Lung (tissue), 12 donors: Measurements from ENCODE around the gene CD247. TPM values are rescaled to one million over a fixed set of nuclear protein-coding genes. Genes with fewer than 3 reads are reported as not detected.

Experiments
- ATAC-seq: fragments of 200-7000 bp; cut with Tn5 transposase; one replicate; pipeline ENCODE4 v1.9.1; 2020; ENCODE audit warnings: moderate number of reproducible peaks; ENCODE audit not compliant: insufficient read depth, low FRiP score
- DNase-seq, 3 donors: peaks; one replicate each; pipeline ENCODE4 v3.0.0-alpha.2; 2013 to 2017
- H3K27ac ChIP-seq, 2 donors: one replicate each; pipeline ENCODE4 v1.5.1; 2013; ENCODE audit warnings: mild to moderate bottlenecking in 2 of 2, moderate library complexity in 2 of 2, control low read depth in 1 of 2, inconsistent platforms in 1 of 2, low read depth in 1 of 2, low read length in 1 of 2
- H3K27me3 ChIP-seq, 3 donors: one replicate each; pipeline ENCODE4 v1.5.1; 2013; ENCODE audit warnings: low read length in 2 of 3; ENCODE audit not compliant: control insufficient read depth in 3 of 3, insufficient read depth in 3 of 3
- H3K36me3 ChIP-seq, 4 donors: one replicate each; pipeline ENCODE4 v1.5.1; 2013; ENCODE audit warnings: low read length in 4 of 4, mild to moderate bottlenecking in 1 of 4, moderate library complexity in 1 of 4; ENCODE audit not compliant: control insufficient read depth in 4 of 4, insufficient read depth in 4 of 4
- H3K4me1 ChIP-seq, 5 donors: one replicate each; pipeline ENCODE4 v1.5.1; 2013; ENCODE audit warnings: low read length in 5 of 5, mild to moderate bottlenecking in 2 of 5, moderate library complexity in 1 of 5; ENCODE audit not compliant: control insufficient read depth in 5 of 5, insufficient read depth in 5 of 5
- H3K4me3 ChIP-seq: one replicate; pipeline ENCODE4 v1.5.1; 2013; ENCODE audit warnings: mild to moderate bottlenecking, control low read depth, moderate library complexity
- H3K9ac ChIP-seq, 2 donors: one replicate each; pipeline ENCODE4 v1.5.1; 2013; ENCODE audit warnings: low read length in 2 of 2, control low read depth in 1 of 2; ENCODE audit not compliant: insufficient read depth in 1 of 2
- H3K9me3 ChIP-seq, 4 donors: one replicate each; pipeline ENCODE4 v1.5.1; 2013; ENCODE audit warnings: low read length in 3 of 4, mild to moderate bottlenecking in 1 of 4, moderate library complexity in 1 of 4; ENCODE audit not compliant: control insufficient read depth in 4 of 4, insufficient read depth in 3 of 4
- WGBS, 2 donors: extraction: QIAGEN DNeasy Blood & Tissue Kit; methylation state at CpG; one replicate each; pipeline ENCODE4 v1.1.7; 2013; 5-methylcytosine and 5-hydroxymethylcytosine counted together
- polyA plus RNA-seq, 2 donors: library from polyadenylated mRNA; stranded (reverse); fragments of 200-250 nt; gene quantifications; one replicate each; pipeline ENCODE4 v1.2.1, GENCODE V29; 2013
- total RNA-seq, 2 donors: library from RNA; depleted of rRNA in 1 of 2; stranded (reverse); fragments of >200 nt in 1 of 2; gene quantifications; one replicate each; pipeline ENCODE4 v1.2.1, GENCODE V29; 2014 to 2021
- TF ChIP-seq, protein P1 (sequence below): IDR thresholded peaks from 2 replicates; pipeline ENCODE4 v1.5.1; 2012; ENCODE audit warnings: mild to moderate bottlenecking; ENCODE audit errors: control extremely low read depth, extremely low read depth
- donor health status: control.
- donor health status: control.
- donor health status: Bipolar disorder and iron deficiency.
- donor health status: healthy.
- donor health status: DM: yes; HTN: yes; CAD: no.

Gene CD247
- total and polyA plus RNA-seq, 4 donors = 3.4 to 5.9 (median 3.8) TPM

DNA sequence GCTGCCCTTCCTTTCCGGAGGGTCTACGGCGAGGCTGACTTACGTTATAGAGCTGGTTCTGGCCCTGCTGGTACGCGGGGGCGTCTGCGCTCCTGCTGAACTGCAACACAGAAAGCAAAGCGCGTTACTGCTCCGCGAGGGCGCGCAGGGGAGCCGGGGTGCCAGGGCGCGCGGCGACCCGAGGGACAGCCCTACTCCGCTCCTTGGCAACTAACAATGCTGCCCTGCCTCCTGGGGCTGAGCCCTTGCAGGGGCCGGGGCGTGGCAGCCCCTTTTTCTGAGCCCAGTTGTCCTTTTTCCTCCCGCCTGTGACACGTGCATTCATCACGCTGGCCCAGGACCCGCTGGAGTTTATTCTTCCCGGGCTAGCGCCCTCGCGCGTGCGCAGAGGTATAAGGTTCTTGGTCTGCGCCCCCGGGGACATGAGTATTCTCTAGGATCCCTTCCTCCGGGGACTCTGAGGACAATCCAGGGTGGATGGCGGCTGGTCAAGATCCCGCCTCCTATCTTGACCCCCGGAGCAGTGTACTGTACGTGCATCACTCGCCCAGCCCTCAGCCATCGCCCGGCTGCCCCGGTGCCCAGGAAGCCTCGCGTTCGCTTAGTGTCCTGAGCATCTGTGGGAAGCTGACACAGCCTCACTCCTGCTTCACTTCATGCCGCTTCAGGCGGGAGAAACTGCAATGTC lies 78.9 kb downstream of the CD247 start:
- H3K27ac ChIP-seq = no peak overlapping the region
- H3K36me3 ChIP-seq = no peaks in the 10 kb centered on the region
- TF ChIP-seq, protein P1, sequence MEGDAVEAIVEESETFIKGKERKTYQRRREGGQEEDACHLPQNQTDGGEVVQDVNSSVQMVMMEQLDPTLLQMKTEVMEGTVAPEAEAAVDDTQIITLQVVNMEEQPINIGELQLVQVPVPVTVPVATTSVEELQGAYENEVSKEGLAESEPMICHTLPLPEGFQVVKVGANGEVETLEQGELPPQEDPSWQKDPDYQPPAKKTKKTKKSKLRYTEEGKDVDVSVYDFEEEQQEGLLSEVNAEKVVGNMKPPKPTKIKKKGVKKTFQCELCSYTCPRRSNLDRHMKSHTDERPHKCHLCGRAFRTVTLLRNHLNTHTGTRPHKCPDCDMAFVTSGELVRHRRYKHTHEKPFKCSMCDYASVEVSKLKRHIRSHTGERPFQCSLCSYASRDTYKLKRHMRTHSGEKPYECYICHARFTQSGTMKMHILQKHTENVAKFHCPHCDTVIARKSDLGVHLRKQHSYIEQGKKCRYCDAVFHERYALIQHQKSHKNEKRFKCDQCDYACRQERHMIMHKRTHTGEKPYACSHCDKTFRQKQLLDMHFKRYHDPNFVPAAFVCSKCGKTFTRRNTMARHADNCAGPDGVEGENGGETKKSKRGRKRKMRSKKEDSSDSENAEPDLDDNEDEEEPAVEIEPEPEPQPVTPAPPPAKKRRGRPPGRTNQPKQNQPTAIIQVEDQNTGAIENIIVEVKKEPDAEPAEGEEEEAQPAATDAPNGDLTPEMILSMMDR = no peak
- H3K4me1 ChIP-seq = peaks cover 0 to 11% (median 2%) of the 10 kb centered on the region in 5 donors
- H3K4me3 ChIP-seq = no peak overlapping the region
- peak; percentile 62 to 66 (median 65) for DNase-seq
- WGBS, 2 donors = 12 to 13% methylated on average over 49 of the region's 49 CpGs
- ATAC-seq = no peak
- H3K9ac ChIP-seq = peak overlapping the region in 1 of 2 donors; percentile 7
- peaks cover 0 to 8% (median 0%) of the 10 kb centered on the region in 3 donors for H3K27me3 ChIP-seq
- no peaks in the 10 kb centered on the region for H3K9me3 ChIP-seq

DNA sequence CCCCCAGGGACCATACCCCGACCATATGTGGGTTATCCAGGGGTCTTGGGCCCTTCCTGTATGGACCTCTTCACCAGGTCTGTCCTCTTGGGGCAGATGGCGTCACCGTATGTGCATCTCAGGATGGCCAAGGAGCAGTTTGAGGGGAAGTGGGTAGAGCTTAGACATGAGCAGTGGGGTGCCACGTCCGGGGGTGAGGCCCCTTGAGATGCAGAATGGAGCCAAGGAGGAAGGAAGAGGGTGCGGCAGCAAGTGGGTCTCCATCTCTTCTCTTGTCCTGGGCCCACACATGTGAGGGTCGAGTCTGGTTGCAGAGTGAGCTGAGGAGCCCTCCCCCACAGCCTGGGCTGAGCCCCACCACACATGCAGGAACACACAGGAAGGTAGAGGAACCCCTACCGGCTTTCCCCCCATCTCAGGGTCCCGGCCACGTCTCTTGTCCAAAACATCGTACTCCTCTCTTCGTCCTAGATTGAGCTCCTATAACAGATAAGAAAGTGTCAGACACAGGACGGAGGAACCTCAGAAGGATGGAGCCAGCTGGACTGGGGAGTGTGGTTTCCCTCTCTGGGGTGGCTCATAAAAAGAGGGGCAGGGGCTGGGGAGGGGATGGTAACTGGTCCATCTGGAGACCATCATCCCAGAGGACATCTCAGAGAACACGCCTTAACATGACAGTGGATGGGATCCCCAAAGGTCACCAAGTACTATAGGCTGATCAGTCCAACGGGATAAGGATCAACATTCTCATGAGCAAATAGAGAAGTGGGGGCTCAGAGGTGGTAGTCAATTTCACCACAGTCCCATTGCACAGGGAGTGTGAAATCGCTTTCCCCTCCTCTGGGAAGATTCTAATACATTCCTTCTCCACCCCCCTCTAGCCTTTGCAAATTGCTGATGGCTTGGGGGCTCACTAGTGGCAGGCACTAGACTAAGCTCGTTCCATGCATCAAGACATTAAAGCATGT lies 79.9 kb downstream of the CD247 start:
- Histone ChIP-seq H3K27me3 (peaks cover 0 to 8% (median 0%) of the 10 kb centered on the region in 3 donors), H3K36me3 (no peaks in the 10 kb centered on the region), H3K27ac (no peak overlapping the region), H3K4me1 (peaks cover 0 to 11% (median 2%) of the 10 kb centered on the region in 5 donors), H3K9me3 (no peaks in the 10 kb centered on the region), H3K9ac (no peak overlapping the region), H3K4me3 (no peak overlapping the region)
- TF ChIP-seq, protein P1 = no peak
- no peak for ATAC-seq
- DNase-seq = no peak
- 59 to 70% methylated on average over 17 of the region's 17 CpGs for WGBS, 2 donors

DNA sequence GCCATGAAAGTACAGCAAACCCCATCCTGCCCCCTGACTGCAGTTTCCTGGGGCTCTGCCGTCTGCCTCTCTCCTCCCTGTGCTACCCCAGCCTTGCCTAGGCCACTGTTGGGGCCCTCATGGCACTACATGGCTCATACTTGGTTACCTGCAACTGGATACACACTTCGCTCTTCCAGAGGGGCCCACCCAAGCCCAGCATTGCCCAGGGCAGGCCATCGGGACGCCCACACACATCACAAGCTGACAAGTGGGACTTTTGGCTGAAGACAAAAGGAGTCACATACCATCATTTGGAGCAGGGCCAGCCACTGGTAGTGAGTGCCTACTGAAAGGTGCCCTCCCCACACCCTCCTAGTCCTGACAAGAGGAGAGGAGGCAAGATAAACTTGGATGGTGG lies 82.8 kb downstream of the CD247 start:
- TF ChIP-seq, protein P1 = no peak
- H3K36me3 ChIP-seq = no peaks in the 10 kb centered on the region

More for the DNA sequence above, 82.8 kb downstream of the CD247 start:
- H3K27ac ChIP-seq = no peak overlapping the region
- 91 to 93% methylated on average over 4 of the region's 4 CpGs for WGBS, 2 donors
- peaks cover 0 to 5% (median 0%) of the 10 kb centered on the region in 3 donors for H3K27me3 ChIP-seq
- ATAC-seq = no peak
- no peak for DNase-seq
- H3K4me3 ChIP-seq = no peak overlapping the region
- H3K9ac ChIP-seq = no peak overlapping the region
- peaks cover 0 to 11% (median 2%) of the 10 kb centered on the region in 5 donors for H3K4me1 ChIP-seq
- H3K9me3 ChIP-seq = no peaks in the 10 kb centered on the region
